M059J (cell line): Measurements from ENCODE around the gene EGFR. TPM values are rescaled to one million over a fixed set of nuclear protein-coding genes. Genes with fewer than 3 reads are reported as not detected.
"Not testable (repeated sequence)": the region's sequence is repeated elsewhere in the genome, so short reads cannot be mapped to it uniquely, and the experiment has no call there.

Source experiments
- DNase-seq: peaks from one replicate; pipeline ENCODE4 v3.0.0-alpha.2; 2012; ENCODE audit warnings: low read depth
- total RNA-seq: library from RNA; depleted of rRNA; stranded (reverse); fragments of >200 nt; shearing (Covaris generic); gene quantifications from 2 replicates; pipeline ENCODE4 v1.2.3, GENCODE V29; 2014

Gene EGFR
- total RNA-seq, 1 experiment from 2014 or later = 51.4 TPM

GRCh38 chr7:55167296-55167695 is 148.5 kb downstream of the EGFR start:
- not testable (repeated sequence) for DNase-seq

GRCh38 chr7:55170335-55171069 is 151.7 kb downstream of the EGFR start:
- DNase-seq = no peak

GRCh38 chr7:55171157-55171556 is 152.3 kb downstream of the EGFR start:
- DNase-seq = no peak

DNA sequence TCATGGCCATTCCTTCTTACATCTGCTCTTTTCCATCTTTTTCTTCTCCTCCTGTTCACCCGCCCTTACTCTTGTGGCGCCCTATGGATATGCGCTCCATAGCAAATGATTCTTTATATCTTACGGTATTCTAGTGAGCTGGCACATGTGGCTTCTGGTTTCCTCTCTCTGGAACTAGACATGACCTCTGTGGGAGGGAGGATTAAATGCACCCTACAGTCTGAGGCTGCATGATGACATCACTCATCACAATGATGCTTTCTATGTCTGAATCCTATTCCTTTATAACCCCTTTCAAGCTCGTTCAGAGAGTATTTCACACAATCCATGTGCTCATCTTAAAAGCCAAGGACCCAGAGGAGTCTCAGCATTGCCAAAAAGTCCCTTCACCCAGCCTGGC is 153.3 kb downstream of the EGFR start:
- DNase-seq = no peak

- DNase-seq = no peak
Observed at GRCh38 chr7:55172881-55173609, 154.2 kb downstream of the EGFR start.

DNA sequence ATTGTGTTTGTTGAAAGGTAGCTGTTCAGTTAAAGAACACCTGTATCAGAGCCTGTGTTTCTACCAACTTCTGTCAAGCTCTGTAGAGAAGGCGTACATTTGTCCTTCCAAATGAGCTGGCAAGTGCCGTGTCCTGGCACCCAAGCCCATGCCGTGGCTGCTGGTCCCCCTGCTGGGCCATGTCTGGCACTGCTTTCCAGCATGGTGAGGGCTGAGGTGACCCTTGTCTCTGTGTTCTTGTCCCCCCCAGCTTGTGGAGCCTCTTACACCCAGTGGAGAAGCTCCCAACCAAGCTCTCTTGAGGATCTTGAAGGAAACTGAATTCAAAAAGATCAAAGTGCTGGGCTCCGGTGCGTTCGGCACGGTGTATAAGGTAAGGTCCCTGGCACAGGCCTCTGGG is 154.9 kb downstream of the EGFR start:
- DNase-seq = no peak

GRCh38 chr7:55174456-55174855 is 155.6 kb downstream of the EGFR start:
- DNase-seq = no peak

- DNase-seq = no peak
Observed at GRCh38 chr7:55174856-55175255, 156.0 kb downstream of the EGFR start.

GRCh38 chr7:55177068-55177530 is 158.3 kb downstream of the EGFR start:
- peak; percentile 81 for DNase-seq

DNA sequence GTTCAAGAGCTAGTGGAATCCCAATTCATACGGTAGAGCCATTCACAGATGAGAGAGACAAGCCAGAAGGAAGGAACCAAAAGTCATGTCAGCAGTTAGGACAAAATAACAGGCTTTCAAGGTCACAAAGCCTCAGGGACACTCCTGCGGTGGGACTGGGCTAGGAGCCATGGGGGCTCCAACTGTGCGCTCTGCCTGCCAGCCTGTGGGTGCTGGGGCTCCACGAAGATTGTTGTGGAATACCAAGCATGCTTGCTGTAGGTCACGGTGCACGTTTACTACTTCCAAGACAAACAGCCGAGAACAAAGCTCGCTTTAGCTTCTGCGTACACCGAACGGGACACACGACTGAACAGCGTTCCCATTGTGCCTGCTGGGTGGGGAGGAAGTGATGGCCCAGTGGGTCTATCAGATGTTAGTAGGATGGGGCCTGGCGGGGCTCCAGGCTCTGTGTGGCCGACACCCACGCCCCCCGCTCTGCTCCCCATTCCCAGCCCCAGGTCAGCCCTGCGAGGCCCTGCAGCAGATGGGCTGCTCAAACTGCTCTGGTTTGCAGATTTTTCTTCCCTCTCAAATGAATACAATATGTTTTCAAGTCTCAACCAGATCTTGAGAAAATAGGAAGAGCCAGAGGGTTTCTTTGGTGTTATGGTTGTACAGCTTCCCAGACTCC is 158.9 kb downstream of the EGFR start:
- peak; percentile 32 for DNase-seq

- DNase-seq = no peak
Observed at GRCh38 chr7:55178292-55178862, 159.6 kb downstream of the EGFR start.

DNA sequence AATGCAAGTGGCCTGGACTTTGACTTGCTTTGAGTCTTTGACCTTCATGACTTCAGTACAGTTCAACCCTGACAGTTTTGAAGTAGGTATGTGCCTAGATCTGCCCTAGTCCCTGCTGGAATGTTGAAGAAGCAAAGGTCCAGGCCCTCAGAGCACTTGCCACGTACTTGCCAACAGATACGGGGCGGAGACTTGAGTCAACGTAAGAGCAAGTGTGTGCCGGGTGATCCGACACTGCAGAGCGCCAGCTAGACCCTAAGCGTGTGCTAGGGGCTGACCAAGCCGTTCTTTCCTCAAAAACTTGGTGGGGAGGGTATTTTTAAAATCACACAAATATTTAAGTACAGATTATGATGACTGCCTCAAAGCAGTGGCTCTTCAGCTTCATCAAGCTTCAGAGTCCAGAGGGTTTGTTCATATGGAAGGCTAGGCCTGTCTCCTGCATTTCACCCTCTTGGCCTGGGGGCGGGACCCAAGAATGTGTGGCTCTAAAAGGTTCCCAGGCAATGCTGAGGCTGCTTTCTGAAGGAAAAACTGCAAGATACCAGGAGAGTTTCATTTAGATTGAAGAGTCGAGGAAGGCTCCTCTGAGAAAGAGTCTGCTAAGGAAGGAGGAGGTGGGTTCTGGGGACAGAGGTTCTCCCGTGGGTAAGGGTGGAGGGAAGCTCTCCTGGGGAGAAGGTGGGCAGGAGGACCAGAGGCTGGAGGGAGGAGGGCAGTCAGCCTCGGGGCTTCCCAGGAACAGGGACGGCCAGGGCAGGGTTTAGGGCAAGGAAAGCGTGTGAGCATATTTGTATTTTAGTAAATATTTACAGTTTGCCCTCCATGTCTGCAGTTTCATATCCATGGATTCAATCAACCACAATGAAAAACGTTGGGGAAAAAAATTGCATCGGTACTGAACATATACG is 160.3 kb downstream of the EGFR start:
- DNase-seq = no peak

- peak; percentile 27 for DNase-seq
Observed at GRCh38 chr7:55179931-55180682, 161.3 kb downstream of the EGFR start.

DNA sequence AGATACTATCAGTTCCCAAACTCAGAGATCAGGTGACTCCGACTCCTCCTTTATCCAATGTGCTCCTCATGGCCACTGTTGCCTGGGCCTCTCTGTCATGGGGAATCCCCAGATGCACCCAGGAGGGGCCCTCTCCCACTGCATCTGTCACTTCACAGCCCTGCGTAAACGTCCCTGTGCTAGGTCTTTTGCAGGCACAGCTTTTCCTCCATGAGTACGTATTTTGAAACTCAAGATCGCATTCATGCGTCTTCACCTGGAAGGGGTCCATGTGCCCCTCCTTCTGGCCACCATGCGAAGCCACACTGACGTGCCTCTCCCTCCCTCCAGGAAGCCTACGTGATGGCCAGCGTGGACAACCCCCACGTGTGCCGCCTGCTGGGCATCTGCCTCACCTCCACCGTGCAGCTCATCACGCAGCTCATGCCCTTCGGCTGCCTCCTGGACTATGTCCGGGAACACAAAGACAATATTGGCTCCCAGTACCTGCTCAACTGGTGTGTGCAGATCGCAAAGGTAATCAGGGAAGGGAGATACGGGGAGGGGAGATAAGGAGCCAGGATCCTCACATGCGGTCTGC is 162.2 kb downstream of the EGFR start:
- DNase-seq = no peak

DNA sequence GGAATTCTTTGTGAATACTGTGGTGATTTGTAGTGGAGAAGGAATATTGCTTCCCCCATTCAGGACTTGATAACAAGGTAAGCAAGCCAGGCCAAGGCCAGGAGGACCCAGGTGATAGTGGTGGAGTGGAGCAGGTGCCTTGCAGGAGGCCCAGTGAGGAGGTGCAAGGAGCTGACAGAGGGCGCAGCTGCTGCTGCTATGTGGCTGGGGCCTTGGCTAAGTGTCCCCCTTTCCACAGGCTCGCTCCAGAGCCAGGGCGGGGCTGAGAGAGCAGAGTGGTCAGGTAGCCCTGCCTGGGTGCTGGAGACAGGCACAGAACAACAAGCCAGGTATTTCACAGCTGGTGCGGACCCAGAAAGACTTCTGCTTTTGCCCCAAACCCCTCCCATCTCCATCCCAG is 162.9 kb downstream of the EGFR start:
- DNase-seq = no peak

- no peak for DNase-seq
Observed at GRCh38 chr7:55183897-55184296, 165.1 kb downstream of the EGFR start.

DNA sequence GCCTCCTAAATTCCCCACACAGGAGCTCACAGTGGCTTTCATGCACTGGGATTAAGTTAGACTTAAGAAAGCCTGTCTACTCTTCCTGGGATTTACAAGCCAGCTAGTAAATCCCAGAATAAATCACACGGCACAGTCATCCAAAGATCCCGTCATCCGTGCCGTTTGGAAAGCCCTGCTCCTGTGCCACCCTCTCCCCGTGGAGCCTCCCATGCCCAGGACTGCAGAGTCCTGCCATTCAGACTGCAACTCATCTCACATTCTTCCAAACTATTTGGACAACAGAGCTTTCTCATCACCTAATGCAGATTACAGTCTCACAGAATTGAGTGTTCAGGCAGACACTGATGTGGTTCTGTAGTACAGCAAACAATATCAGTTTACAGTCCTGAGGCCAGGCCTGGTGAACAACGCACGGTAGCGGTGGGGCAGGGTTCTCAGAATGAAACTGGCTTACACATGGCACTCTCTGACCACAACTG is 166.5 kb downstream of the EGFR start:
- DNase-seq = peak; percentile 92

- peak; percentile 99 for DNase-seq
Observed at GRCh38 chr7:55185941-55186609, 167.3 kb downstream of the EGFR start.
